CD14-positive monocyte (primary cell): ENCODE data around the gene MX2. TPM values are rescaled to one million over a fixed set of nuclear protein-coding genes. Genes with fewer than 3 reads are reported as not detected.
A peak's percentile ranks its signal among the peaks of the same experiment; 100 is the strongest.

Experiments used
- DNase-seq, 3 donors: peaks; one replicate each; pipeline ENCODE4 v3.0.0-alpha.2; 2011 to 2022
- H2AFZ ChIP-seq: 2 replicates; pipeline ENCODE4 v1.6.0; 2012; ENCODE audit warnings: mild to moderate bottlenecking, low read depth, low read length, inconsistent platforms; ENCODE audit not compliant: insufficient read depth, poor library complexity, severe bottlenecking
- H3K27ac ChIP-seq, 2 donors: 1 replicate in 1 of 2; 2 replicates in 1 of 2; pipeline ENCODE4 v1.5.1; 2012 to 2013; ENCODE audit warnings: low read length in 2 of 2, control low read depth in 1 of 2, inconsistent platforms in 1 of 2, low read depth in 1 of 2, mild to moderate bottlenecking in 1 of 2
- H3K27me3 ChIP-seq, 2 donors: one replicate each; pipeline versions ENCODE4 v1.6.0 to v1.6.1; 2011 to 2013; ENCODE audit warnings: low read length in 2 of 2; ENCODE audit not compliant: control insufficient read depth in 2 of 2, insufficient read depth in 2 of 2
- H3K36me3 ChIP-seq, 2 donors: replicated peaks in 1 of 2; 1 replicate in 1 of 2; 2 replicates in 1 of 2; pipeline versions ENCODE4 v1.5.1 to v1.6.1; 2012 to 2013; ENCODE audit warnings: low read length in 2 of 2, control low read depth in 1 of 2, inconsistent platforms in 1 of 2, mild to moderate bottlenecking in 1 of 2; ENCODE audit not compliant: insufficient read depth in 2 of 2, control insufficient read depth in 1 of 2
- H3K4me1 ChIP-seq, 2 donors: 1 replicate in 1 of 2; 2 replicates in 1 of 2; pipeline versions ENCODE4 v1.5.1 to v1.6.1; 2012 to 2013; ENCODE audit warnings: low read length in 2 of 2, control low read depth in 1 of 2, inconsistent platforms in 1 of 2, mild to moderate bottlenecking in 1 of 2, moderate library complexity in 1 of 2; ENCODE audit not compliant: insufficient read depth in 2 of 2, control insufficient read depth in 1 of 2
- H3K4me2 ChIP-seq: replicated peaks from 2 replicates; pipeline ENCODE3; 2012; ENCODE audit warnings: low read length, moderate library complexity, mild to moderate bottlenecking; ENCODE audit not compliant: poor library complexity, severe bottlenecking; ENCODE audit errors: extremely low read depth
- H3K4me3 ChIP-seq, 3 experiments: fragments of 200-600 bp in 1 of 3; sonication (generic) in 1 of 3; replicated peaks in 1 of 3; 1 replicate in 2 of 3; 2 replicates in 1 of 3; pipeline ENCODE4 v1.5.1; 2011 to 2013; ENCODE audit warnings: low read length in 3 of 3, mild to moderate bottlenecking in 3 of 3, control low read depth in 2 of 3, low read depth in 2 of 3, inconsistent platforms in 1 of 3, moderate library complexity in 1 of 3
- H3K79me2 ChIP-seq: 2 replicates; pipeline ENCODE4 v1.6.0; 2012; ENCODE audit warnings: mild to moderate bottlenecking, control low read depth, inconsistent platforms, low read length, moderate library complexity; ENCODE audit not compliant: insufficient read depth
- H3K9ac ChIP-seq: 2 replicates; pipeline ENCODE4 v1.6.0; 2017; ENCODE audit warnings: low read length, mild to moderate bottlenecking; ENCODE audit not compliant: insufficient read depth, poor library complexity, severe bottlenecking
- H3K9me3 ChIP-seq, 2 donors: replicated peaks in 1 of 2; 1 replicate in 1 of 2; 2 replicates in 1 of 2; pipeline versions ENCODE4 v1.5.1 to v1.6.1; 2012 to 2013; ENCODE audit warnings: low read length in 2 of 2, control low read depth in 1 of 2; ENCODE audit not compliant: control insufficient read depth in 1 of 2, insufficient read depth in 1 of 2
- H4K20me1 ChIP-seq: 2 replicates; pipeline ENCODE4 v1.6.0; 2012; ENCODE audit warnings: mild to moderate bottlenecking, low read length, control low read depth, moderate library complexity; ENCODE audit not compliant: insufficient read depth
- H3K27ac Mint-ChIP-seq, 7 donors: one replicate each; pipeline ENCODE4 v1.8.0; 2020; ENCODE audit warnings: mild to moderate bottlenecking in 7 of 7, mixed read lengths in 7 of 7, moderate library complexity in 6 of 7, inconsistent platforms in 2 of 7
- H3K27me3 Mint-ChIP-seq, 3 donors: one replicate each; pipeline ENCODE4 v1.8.0; 2021 to 2022; ENCODE audit warnings: low read depth in 3 of 3, mild to moderate bottlenecking in 3 of 3, mixed read lengths in 3 of 3, moderate library complexity in 3 of 3, inconsistent platforms in 1 of 3
- H3K36me3 Mint-ChIP-seq, 2 donors: one replicate each; pipeline ENCODE4 v1.8.0; 2020; ENCODE audit warnings: mixed read lengths in 2 of 2, inconsistent platforms in 1 of 2, mild to moderate bottlenecking in 1 of 2
- H3K4me1 Mint-ChIP-seq: one replicate; pipeline ENCODE4 v1.8.0; 2020; ENCODE audit warnings: mild to moderate bottlenecking, mixed read lengths
- H3K4me3 Mint-ChIP-seq, 2 donors: one replicate each; pipeline ENCODE4 v1.8.0; 2020; ENCODE audit warnings: mild to moderate bottlenecking in 2 of 2, mixed read lengths in 2 of 2, moderate library complexity in 1 of 2
- H3K9me3 Mint-ChIP-seq, 7 donors: one replicate each; pipeline ENCODE4 v1.8.0; 2020 to 2022; ENCODE audit warnings: mixed read lengths in 7 of 7, mild to moderate bottlenecking in 6 of 7, moderate library complexity in 6 of 7, inconsistent platforms in 2 of 7
- CTCF ChIP-seq: fragments of 200-600 bp; IDR thresholded peaks from one replicate; pipeline ENCODE4 v1.8.0; 2022; ENCODE audit warnings: antibody characterized with exemption, mild to moderate bottlenecking
- WGBS: methylation state at CpG from one replicate; pipeline ENCODE4 v1.1.5; 2013; ENCODE audit warnings: missing lambda C conversion rate; ENCODE audit not compliant: insufficient coverage; 5-methylcytosine and 5-hydroxymethylcytosine counted together
- intact Hi-C, 2 donors: fragments of 100-400 bp; cut with micrococcal nuclease; formaldehyde crosslinking; loops; one replicate each; pipeline versions ENCODE4 v1.15.0 to v1.15.1; 2023
- polyA plus RNA-seq, 3 donors: library from polyadenylated mRNA; depleted of rRNA in 1 of 3; unstranded in 2 of 3; stranded (reverse) in 1 of 3; fragments of 300-500 nt in 2 of 3; fragments of >200 nt in 1 of 3; fragmentation: Illumina TruSeq in 2 of 3; gene quantifications; 1 replicate in 2 of 3; 2 replicates in 1 of 3; pipeline ENCODE4 v1.2.3, GENCODE V29; 2012 to 2021

The MX2 gene
- polyA plus RNA-seq, 3 donors = 43.1 to 79.4 (median 50.3) TPM

GRCh38 chr21:41346758-41347157, 15.1 kb upstream of the MX2 start:
- Mint-ChIP-seq H3K9me3 (peaks cover 2 to 9% (median 4%) of the 10 kb centered on the region in 7 donors), H3K36me3 (no peaks in the 10 kb centered on the region), H3K27ac (peak overlapping the region in 1 of 7 donors; percentile 50), H3K4me1 (peaks cover 10% of the 10 kb centered on the region), H3K4me3 (no peak overlapping the region), H3K27me3 (peaks cover 6 to 9% (median 8%) of the 10 kb centered on the region in 3 donors)
- no peak for TF ChIP-seq CTCF
- Histone ChIP-seq H3K27ac (no peak overlapping the region), H4K20me1 (no peaks in the 10 kb centered on the region), H3K4me1 (peaks cover 13 to 14% of the 10 kb centered on the region in 2 donors), H3K79me2 (no peaks in the 10 kb centered on the region), H3K4me2 (no peak overlapping the region), H3K4me3 (no peak overlapping the region), H3K9me3 (peaks cover 0 to 3% of the 10 kb centered on the region in 2 donors), H3K36me3 (no peaks in the 10 kb centered on the region), H3K27me3 (no peaks in the 10 kb centered on the region), H2AFZ (no peak overlapping the region), H3K9ac (no peak overlapping the region)
- intact Hi-C loops = loop anchor here in 1 of 2 donors (5.0 kb wide), 1 partner anchor 36 kb away; no protein-coding TSS in a partner anchor
- DNase-seq = no peak
- 84% methylated on average over 8 of the region's 8 CpGs for WGBS

- Histone ChIP-seq H2AFZ (no peak overlapping the region), H3K27ac (no peak overlapping the region), H3K4me1 (peaks cover 13 to 14% of the 10 kb centered on the region in 2 donors), H3K27me3 (no peaks in the 10 kb centered on the region), H3K4me2 (no peak overlapping the region), H3K79me2 (no peaks in the 10 kb centered on the region), H3K36me3 (no peaks in the 10 kb centered on the region), H3K9ac (no peak overlapping the region), H3K9me3 (no peaks in the 10 kb centered on the region), H4K20me1 (no peaks in the 10 kb centered on the region), H3K4me3 (no peak overlapping the region)
- peaks cover 0 to 3% (median 0%) of the 10 kb centered on the region in 7 donors for H3K9me3 Mint-ChIP-seq
- DNase-seq = no peak
- peaks cover 3 to 9% (median 5%) of the 10 kb centered on the region in 3 donors for H3K27me3 Mint-ChIP-seq
- no peak for TF ChIP-seq CTCF
- intact Hi-C loops = loop anchor here in 1 of 2 donors (5.0 kb wide), 1 partner anchor 34 kb away; no protein-coding TSS in a partner anchor
- H3K4me3 Mint-ChIP-seq = no peak overlapping the region
- peaks cover 10% of the 10 kb centered on the region for H3K4me1 Mint-ChIP-seq
- H3K36me3 Mint-ChIP-seq = no peaks in the 10 kb centered on the region
- no CpG with 5 or more reads among the region's 6 CpGs for WGBS
- H3K27ac Mint-ChIP-seq = no peak overlapping the region
Observed at GRCh38 chr21:41348434-41348833, 13.4 kb upstream of the MX2 start.
